Colonic mucosa (tissue), 4 donors: ENCODE results near the gene TENM3. TPM values are rescaled to one million over a fixed set of nuclear protein-coding genes. Genes with fewer than 3 reads are reported as not detected.

ENCODE experiments used
- DNase-seq: peaks from one replicate; pipeline ENCODE4 v3.0.0-alpha.2; 2020
- H3K27ac ChIP-seq: fragments of 200-600 bp; one replicate; pipeline ENCODE4 v1.8.0; 2021
- H3K27me3 ChIP-seq: fragments of 200-600 bp; one replicate; pipeline ENCODE4 v1.8.0; 2021
- H3K36me3 ChIP-seq: fragments of 200-600 bp; one replicate; pipeline ENCODE4 v1.8.0; 2021
- H3K4me1 ChIP-seq: fragments of 200-600 bp; one replicate; pipeline ENCODE4 v1.8.0; 2021; ENCODE audit warnings: mild to moderate bottlenecking
- H3K4me3 ChIP-seq: fragments of 200-600 bp; one replicate; pipeline ENCODE4 v1.8.0; 2021
- H3K9ac ChIP-seq, 2 donors: one replicate each; pipeline ENCODE4 v1.7.0; 2013; ENCODE audit warnings: control low read depth in 2 of 2, low read depth in 2 of 2, low read length in 2 of 2
- H3K9me3 ChIP-seq: fragments of 200-600 bp; one replicate; pipeline ENCODE4 v1.8.0; 2021
- intact Hi-C: fragments of 100-400 bp; cut with DNase I; formaldehyde crosslinking; loops from one replicate; pipeline ENCODE4 v1.14.1; 2022
- total RNA-seq, 2 donors: library from RNA; stranded (reverse); fragmentation: NEBNext Ultra II Directional in 1 of 2; extraction: Animal tissue kit (Norgen Biotek cat#: 25700) in 1 of 2; gene quantifications; one replicate each; pipeline ENCODE4 v1.2.1, GENCODE V29; 2021
- TF ChIP-seq, protein P1 (sequence below): fragments of 200-600 bp; IDR thresholded peaks from one replicate; pipeline ENCODE4 v1.8.0; 2022; ENCODE audit warnings: antibody characterized with exemption, mild to moderate bottlenecking
- donor health status: healthy.
- donor health status: DM: no; HTN: no; CAD: no.
- donor health status: DM: no; HTN: no; CAD: no.

The TENM3 gene
- total RNA-seq, 2 donors from 2014 or later = 0.32 to 1.6 TPM

DNA sequence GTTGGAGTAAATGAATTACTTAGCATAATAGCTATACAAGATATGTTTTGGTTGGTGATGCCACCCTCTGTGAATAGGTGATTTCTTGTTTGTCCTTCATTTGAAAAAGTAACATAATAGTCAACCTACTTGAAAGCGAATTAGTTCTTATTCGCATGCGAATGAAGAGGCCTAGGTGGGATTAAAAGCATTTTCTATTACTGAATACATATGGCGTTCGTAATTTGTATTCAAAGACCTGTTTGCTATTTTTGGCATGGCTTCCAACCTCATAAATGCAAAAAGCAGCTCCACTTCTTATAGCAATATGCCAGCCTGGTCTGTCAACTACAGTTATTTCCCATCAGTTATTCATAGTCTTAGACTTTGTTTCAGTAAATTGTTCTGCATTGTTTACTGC lies 261.3 kb downstream of the TENM3 start:
- Histone ChIP-seq H3K4me1 (no peaks in the 10 kb centered on the region), H3K9me3 (no peaks in the 10 kb centered on the region), H3K9ac (no peak overlapping the region), H3K36me3 (no peaks in the 10 kb centered on the region), H3K27ac (no peak overlapping the region), H3K4me3 (no peak overlapping the region), H3K27me3 (no peaks in the 10 kb centered on the region)
- TF ChIP-seq, protein P1, sequence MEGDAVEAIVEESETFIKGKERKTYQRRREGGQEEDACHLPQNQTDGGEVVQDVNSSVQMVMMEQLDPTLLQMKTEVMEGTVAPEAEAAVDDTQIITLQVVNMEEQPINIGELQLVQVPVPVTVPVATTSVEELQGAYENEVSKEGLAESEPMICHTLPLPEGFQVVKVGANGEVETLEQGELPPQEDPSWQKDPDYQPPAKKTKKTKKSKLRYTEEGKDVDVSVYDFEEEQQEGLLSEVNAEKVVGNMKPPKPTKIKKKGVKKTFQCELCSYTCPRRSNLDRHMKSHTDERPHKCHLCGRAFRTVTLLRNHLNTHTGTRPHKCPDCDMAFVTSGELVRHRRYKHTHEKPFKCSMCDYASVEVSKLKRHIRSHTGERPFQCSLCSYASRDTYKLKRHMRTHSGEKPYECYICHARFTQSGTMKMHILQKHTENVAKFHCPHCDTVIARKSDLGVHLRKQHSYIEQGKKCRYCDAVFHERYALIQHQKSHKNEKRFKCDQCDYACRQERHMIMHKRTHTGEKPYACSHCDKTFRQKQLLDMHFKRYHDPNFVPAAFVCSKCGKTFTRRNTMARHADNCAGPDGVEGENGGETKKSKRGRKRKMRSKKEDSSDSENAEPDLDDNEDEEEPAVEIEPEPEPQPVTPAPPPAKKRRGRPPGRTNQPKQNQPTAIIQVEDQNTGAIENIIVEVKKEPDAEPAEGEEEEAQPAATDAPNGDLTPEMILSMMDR = no peak
- intact Hi-C loops = no loop called here
- DNase-seq = no peak

DNA sequence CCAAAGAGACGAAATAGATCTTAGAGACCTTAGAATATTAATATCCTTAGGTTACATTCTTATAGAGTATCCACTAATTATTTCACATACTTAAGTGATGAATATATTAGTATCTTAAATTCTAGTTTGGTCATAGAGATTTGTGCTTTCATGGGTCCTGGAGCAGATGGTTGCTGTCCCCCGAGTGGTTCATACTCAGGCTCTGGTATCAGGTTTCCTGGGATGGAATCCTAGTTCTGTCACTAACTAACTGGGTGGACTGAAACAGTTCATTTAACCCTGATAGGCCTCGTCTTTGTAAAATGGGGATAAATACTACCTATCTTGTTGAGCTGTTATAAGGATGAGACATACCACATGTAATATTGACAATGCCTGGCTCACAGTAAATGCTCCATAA lies 264.6 kb downstream of the TENM3 start:
- no peaks in the 10 kb centered on the region for H3K4me1 ChIP-seq
- H3K27me3 ChIP-seq = no peaks in the 10 kb centered on the region
- TF ChIP-seq, protein P1 = no peak
- H3K4me3 ChIP-seq = no peak overlapping the region
- DNase-seq = no peak
- no peaks in the 10 kb centered on the region for H3K36me3 ChIP-seq
- H3K27ac ChIP-seq = no peak overlapping the region
- intact Hi-C loops = no loop called here
- no peak overlapping the region for H3K9ac ChIP-seq
- H3K9me3 ChIP-seq = no peaks in the 10 kb centered on the region

DNA sequence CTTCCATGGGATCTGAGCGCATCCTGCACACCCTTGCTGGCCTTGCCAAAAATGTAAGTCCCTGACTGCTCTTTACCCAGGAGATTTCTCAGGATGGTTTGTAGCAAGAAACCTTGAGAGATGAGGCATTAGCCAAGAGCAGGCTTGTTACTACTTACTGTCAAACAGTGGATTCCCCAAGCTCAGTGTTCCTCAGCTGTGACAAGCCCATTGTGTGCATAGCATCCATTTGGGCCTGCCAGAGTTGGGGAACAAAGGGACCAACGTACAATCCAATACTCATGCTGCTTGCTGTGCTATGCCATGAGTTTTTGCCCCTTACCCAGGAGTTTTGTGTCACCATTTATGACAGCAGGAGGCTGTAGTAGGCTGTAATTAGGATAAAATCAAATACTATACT lies 267.6 kb downstream of the TENM3 start:
- Histone ChIP-seq H3K27ac (no peak overlapping the region), H3K9me3 (no peaks in the 10 kb centered on the region), H3K36me3 (no peaks in the 10 kb centered on the region), H3K27me3 (no peaks in the 10 kb centered on the region), H3K9ac (no peak overlapping the region), H3K4me3 (no peak overlapping the region), H3K4me1 (no peaks in the 10 kb centered on the region)
- no peak for DNase-seq
- TF ChIP-seq, protein P1 = no peak
- intact Hi-C loops = no loop called here

DNA sequence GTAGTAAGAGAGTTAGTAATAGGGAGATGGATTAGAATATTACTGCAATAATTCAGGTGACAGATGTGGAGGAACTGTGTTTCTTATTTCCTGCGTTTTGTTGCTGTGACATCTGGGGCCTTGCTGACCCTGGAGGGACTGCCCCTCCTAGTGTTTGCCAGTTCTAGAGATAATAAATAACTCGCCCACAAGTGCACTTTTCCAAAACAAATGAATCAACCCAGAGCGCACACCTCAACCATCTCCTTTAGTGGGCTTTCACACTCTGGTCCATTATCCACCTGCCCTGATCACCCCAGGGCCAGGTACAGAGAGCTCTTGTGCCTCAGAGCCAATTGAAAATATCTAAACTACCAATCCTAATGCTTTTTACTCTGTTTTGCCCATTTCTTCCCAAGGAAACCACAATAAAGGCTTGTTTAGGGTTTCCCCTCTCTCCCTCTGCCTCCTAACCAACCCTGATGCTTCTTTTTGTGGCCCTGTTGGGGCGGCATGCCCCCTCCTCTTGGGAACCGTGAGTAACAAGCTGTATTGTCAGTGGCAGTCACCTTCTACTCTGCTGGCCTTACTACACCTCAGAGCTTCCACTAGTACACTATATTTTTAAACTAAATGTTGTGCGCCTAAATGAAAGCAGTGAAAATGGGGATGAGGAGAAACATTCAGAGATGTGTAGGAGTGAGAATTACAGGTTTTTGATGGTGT lies 270.5 kb downstream of the TENM3 start:
- intact Hi-C loops = no loop called here
- H3K9me3 ChIP-seq = no peaks in the 10 kb centered on the region
- no peaks in the 10 kb centered on the region for H3K27me3 ChIP-seq
- no peak for DNase-seq
- H3K36me3 ChIP-seq = no peaks in the 10 kb centered on the region
- H3K27ac ChIP-seq = no peak overlapping the region
- H3K9ac ChIP-seq = peak overlapping the region in 1 of 2 donors; percentile 9
- H3K4me1 ChIP-seq = no peaks in the 10 kb centered on the region
- no peak overlapping the region for H3K4me3 ChIP-seq
- TF ChIP-seq, protein P1 = no peak

DNA sequence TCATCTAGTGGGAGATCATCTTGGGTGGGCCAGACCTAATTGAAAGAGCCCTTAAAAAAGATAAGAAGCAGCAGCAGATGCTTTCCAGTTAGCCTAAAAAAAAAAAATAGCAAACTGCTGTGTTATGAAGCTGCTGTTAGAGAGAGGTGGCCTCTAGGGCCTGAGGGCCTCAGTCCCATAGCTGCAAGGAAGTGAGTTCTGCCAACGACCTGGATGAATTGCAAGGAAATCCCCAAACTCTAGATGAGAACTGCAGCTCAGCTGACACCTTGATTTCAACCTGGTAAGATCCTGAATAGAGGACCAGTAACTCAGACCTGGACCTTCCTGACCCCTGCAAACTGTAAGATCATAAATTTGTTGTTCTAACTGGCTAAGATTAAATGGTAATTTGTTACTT lies 275.2 kb downstream of the TENM3 start:
- no peak overlapping the region for H3K9ac ChIP-seq
- H3K27ac ChIP-seq = no peak overlapping the region
- no peak for DNase-seq
- H3K4me3 ChIP-seq = no peak overlapping the region
- H3K27me3 ChIP-seq = no peaks in the 10 kb centered on the region
- no peaks in the 10 kb centered on the region for H3K4me1 ChIP-seq
- no peaks in the 10 kb centered on the region for H3K36me3 ChIP-seq
- no peaks in the 10 kb centered on the region for H3K9me3 ChIP-seq
- TF ChIP-seq, protein P1 = no peak
- intact Hi-C loops = no loop called here
